Stimulated activated CD4-positive, alpha-beta T cell treated with anti-CD3 and anti-CD28 coated beads, Interleukin-15, amount 100 ng/mL, for 48 hours (primary cell): ENCODE measurements around the gene FAM181B.
A peak's percentile ranks its signal among the peaks of the same experiment; 100 is the strongest.

Experiments used
- DNase-seq, 2 donors: peaks; one replicate each; pipeline ENCODE4 v3.0.0-alpha.2; 2020; ENCODE audit warnings: low read depth in 2 of 2

FAM181B gene, protein sequence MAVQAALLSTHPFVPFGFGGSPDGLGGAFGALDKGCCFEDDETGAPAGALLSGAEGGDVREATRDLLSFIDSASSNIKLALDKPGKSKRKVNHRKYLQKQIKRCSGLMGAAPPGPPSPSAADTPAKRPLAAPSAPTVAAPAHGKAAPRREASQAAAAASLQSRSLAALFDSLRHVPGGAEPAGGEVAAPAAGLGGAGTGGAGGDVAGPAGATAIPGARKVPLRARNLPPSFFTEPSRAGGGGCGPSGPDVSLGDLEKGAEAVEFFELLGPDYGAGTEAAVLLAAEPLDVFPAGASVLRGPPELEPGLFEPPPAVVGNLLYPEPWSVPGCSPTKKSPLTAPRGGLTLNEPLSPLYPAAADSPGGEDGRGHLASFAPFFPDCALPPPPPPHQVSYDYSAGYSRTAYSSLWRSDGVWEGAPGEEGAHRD

DNA sequence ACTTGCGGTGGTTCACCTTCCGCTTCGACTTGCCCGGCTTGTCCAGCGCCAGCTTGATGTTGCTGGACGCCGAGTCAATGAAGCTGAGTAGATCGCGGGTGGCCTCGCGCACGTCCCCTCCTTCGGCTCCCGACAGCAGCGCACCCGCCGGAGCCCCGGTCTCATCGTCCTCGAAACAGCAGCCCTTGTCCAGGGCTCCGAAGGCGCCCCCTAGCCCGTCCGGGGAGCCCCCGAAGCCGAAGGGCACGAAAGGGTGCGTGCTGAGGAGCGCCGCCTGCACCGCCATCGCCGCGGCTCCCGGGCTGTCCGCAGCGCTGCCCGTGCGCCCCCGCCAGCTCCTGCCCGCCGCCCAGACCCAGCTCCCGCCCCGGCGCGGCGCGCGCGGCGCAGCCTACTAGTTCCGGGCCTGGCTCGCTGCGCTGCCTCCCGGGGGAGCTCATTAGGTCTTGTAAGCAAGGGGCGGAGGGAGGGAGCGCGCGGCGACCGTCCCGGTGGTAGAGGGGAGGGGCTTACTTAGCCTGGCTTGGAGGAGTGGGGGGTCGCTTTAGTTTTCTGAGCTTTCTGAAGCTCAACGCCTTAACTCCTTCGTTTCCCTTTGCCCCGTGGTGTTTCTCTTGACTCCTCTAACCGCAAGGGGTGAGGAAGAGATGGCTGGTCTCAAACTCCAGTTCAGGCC is at the start of gene FAM181B:
TSS of gene FAM181B (minus strand) at position 421 of the 676 bp plus-strand sequence. CDS start at position 286, 135 bp downstream.
- no peak for DNase-seq

DNA sequence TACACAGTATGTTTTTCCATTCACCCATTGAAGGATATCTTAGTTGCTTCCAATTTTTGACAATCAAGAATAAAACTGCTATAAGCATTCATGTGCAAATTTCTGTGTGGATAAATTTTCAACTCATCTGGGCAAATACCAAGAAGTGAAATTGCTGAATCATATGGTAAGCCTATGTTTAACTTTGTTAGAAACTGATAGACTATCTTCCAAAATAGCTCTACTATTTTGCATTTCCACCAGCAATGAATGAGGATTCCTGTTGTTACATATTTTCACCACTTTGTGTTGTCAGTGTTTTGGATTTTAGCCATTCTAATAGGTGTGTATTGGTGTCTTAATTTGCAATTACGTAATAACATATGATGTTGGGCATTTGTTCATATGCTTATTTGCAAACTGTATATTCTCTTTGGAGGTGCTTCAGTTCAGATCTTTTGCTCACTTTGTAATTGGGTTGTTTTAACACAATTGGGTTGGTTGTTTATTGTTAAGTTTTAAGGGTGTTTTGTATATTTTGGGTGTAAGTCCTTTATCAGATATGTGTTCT is 49.2 kb upstream of the FAM181B start:
- no peak for DNase-seq

DNA sequence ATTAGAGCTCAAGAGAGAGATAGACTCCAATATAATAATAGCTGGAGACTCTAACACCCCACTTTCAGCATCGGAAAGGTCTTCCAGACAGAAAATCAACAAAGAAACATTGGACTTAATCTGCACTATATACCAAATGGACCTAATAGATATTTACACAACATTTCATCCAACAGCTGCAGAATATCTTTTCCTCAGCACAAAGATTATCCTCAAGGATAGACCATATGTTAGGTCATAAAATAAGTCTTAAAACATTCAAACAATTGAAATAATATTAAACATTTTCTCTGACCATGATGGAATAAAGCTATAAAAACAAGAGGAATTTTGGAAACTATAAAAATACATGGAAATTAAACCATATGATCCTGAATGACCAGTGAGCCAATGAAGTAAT is 45.1 kb upstream of the FAM181B start:
- DNase-seq: no peak

DNA sequence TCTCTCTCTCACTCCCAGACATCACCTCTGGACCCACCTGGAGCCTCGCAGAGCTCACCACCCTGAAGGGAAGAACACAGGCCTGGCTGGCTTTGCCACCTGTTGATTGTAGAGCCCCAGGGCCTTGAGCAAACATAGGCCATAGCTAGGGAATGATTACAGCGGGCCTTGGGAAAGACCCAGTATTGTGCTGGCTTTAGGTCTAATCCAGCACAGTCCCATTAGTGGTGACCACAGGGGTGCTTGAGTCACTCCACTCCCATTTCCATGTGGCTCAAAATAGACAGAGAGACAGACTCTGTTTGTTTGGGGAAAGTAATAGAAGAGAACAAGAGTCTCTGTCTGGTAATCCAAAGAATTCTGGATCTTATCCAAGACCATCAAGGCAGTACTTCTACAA is 42.7 kb upstream of the FAM181B start:
- DNase-seq: no peak

DNA sequence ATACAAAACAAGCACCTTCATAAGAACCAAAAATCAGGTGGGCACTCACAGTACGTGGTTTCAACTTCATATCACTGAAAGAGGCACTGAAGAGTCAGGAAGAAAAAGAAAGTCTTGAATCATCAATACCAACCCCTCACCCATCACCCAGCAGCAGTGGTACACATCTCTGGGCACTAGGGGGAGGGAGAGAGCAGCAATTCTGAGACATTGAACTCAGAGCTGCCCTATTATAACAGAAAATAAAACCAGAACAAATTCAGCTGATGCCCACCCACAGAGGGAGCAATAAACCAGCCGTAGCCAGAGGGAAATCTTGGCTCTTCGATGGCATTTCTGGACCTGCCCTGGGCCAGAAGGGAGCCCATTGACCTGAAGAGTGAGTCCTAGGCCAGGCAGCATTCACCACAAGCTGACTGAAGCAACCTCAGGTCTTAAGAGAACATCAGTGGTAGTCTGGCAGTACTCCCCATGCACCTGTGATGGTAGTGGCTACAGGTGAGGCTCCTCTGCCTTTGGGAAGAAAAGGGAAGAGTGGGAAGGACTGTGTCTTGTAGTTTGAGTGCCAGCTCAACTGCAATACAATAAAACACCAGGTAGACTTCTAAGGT is 42.2 kb upstream of the FAM181B start:
- DNase-seq: peak; percentile 12 to 14

DNA sequence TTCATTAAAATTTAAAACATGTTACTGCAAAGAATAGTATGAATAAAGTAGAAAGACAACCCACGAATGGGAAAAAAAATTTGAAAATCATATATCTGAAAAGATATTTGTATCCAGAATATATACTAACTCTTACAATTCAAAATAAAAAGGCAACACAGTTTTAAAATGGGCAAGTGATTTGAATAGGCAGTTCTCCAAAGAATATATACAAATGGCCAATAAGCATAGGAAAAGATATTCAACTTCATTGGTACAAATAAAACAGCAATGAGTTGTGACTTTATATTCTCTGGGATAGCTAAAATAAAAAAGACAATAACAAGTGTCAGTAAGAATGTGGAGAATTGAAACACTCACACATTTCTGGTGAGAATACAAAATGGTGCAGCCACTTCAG is 41.6 kb upstream of the FAM181B start:
- DNase-seq: no peak

DNA sequence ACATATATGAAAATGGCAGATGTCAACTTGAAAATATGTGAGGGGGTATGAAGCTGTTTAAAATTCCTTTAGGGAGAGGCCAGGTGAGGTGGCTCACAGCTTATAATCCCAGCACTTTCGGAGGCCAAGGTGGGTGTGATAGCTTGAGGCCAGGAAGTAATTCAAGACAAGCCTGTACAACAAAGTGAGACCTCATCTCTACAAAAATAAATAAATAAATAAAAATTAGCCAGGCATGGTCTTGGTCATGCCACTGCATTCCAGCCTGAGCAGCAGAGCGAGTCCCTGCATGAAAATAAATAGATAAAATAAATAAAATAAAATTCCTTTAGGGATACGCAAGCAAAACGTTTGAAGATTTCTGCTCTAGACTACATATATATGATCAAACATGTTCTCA is 38.1 kb upstream of the FAM181B start:
- no peak for DNase-seq

DNA sequence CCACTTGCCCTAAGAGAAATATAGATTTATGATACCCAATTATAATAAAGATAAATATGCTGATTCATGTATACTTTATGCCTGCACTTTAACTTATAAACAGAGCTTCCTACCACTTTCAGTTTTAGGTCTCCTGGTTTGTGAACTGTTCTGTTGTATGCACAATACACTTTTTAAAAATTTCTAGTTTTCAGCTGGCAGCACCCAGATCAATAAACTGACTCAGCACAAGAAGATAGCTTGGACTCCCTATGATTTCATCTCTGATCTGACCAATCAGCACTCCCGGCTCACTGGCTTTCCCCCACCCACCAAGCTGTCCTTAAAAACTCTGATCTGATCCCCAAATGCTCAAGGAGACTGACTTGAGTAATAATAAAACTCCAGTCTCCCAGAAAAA is 33.5 kb upstream of the FAM181B start:
- no peak for DNase-seq

DNA sequence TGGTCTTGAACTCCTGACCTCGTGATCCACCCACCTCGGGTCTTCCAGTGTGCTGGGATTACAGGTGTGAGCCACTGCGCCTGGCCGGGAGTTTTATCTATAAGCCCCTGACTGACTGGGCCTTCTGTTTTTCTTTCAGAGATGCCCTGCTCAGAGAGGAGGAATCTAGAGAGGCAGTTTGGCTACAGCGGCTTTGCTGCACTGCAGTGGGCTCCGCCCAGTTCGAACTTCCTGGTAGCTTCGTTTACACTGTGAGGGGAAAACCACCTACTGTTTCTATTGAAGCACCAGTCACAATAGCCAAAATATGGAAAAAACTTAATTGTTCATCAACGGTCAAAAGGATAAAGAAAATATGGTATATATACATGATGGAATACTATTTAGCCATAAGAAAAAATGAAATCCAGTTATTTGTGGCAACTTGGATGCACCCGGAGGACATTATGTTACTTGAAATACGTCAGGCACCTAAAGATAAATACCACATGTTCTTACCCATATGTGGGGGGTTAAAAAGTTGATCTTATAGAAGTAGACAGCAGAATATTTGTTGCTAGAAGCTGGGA is 31.9 kb upstream of the FAM181B start:
- DNase-seq: no peak

DNA sequence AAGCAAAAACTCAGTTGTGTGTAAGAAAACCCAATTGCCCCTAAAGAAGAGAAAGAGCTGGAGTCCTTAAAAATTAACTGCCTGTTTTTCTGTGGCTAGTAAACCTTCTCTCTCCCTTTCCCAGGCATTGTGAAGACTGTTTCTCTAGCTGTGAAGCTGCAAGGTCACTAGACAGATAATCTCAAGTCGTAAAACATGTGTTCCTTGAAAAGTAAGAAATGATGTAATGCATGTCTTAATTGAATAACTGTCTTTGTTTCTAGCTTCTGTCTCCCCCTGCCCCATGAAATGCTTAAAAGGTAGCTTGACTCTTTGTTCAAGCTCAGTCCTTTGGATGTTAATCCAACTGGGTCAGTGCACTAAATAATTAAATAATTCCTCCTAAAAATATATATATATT is 29.5 kb upstream of the FAM181B start:
- DNase-seq: no peak

DNA sequence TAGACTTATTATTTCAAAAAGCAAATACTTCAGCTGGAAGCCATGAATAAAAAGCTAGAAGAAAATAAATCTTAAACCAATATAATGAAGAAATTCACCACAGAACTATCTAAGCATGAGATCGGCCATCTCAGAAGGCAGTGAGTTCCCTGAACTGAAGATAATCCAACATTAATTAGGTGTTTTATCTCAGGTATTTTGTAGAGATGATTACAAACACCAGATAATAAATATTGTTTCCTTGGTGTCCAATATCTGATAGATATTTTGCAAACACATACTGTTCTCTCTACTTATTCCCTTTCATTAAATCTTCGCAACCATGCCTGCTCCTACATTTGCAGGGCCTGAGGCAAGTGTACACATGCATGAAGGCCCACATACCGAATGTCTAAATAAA is 26.0 kb upstream of the FAM181B start:
- no peak for DNase-seq

DNA sequence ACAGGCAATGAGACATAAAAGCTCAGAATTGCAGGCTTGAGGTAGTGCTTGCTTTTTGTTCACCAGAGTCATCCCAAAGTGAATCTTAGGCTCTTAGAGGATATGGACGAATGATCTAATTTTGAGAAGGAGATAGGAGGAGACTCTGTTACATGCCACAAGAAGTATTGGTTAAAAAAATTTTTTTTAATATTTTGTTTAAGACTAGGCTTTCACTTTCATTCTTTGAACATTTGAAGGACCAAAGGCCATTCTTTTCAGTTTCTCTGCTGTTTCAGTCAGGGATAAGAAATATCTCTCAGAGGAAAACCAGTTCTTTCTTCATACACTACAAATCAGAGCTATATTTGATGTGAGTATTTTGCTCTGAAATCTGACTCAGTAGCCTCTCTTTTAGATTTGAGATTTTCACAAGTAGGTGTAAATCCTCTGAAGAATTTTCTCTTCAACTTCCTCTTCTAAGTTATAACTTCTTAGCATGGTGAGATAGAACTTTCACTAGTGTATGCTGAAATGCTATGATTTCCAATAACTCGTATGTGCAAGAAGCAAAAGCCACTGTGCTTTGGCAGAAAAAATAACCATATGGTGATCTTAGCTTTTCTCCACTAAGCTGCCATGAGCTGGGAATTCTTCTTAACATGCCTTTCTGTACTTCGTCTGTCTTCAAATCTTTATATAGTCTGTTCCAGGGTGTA is 24.1 kb upstream of the FAM181B start:
- DNase-seq: no peak

DNA sequence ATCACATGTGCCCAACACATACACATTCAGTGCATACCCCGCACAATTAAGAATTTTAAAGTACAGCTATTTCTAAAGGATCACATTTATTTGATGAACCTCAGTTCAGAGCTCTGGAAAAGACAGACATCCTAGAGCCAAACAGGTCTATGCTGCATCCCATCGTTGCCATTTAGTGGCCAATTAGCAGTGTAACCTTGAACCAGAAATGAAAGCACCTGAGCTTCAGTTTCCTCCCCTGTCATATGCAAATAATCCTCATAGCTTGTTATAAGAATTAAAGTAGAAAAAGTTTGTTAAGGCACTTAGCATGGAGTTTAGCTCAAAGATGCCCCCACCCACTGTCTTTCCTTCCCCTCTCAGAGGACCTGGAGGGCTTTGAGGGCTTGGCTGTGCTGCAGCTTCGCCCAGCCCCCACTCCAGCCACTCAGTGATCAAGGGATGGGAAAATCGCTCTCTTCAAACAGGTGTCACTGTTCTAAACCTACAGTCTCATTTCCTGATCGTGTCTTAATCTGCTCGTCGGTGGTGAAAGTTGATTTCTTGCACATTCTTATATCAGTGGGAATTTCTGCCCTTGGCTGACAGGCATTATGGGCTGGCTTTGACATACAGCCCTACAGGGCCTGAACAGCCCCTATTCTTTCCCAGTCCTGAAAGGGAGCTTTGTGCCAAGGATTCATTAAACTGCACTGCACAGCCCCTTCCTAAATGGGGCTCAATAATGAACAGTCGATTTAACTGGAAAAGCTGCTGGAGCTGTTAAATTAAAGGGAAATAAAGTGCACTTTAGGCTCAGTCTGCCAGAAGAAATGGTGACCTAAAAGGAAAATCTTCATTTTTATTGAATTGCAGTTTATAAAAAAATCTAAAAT is 23.3 kb upstream of the FAM181B start:
- DNase-seq: no peak

DNA sequence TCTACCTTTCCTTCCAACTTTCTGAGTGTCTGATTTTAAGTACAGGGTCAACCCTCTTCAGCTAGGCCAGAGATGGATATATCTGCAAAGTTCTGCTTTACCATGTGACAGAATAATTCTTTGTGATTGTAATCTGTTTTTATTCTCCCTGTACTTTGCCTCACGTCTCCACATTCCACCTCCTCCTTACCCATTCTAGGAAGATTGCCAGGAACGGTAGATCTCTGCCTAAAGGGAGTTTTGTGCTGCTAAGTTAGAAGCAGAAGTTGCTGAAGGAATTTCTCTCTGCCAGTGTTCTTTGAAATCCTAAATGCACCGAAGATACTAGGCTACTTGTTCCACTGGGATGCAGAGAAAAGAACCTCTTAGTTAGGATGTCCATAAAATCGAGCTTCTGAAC is 20.7 kb upstream of the FAM181B start:
- no peak for DNase-seq

DNA sequence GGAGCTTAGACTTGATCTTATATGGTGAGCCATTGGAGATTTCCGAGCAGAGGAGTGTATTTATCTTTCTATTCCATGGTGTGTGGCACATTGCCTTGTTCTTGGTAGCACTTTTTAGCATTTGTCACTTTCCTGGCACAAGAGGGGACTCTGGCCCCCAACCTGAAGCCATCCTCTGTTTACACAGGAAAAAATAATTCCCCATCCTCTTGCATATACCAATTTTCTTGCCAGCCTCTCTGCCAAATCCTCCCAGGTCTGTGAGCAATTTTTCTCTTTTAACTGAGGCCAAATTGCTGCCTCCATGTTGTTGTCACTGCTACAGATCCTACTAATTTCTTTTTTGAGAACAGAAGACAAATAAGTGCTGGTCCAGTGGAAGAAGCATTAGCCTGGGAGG is 20.3 kb upstream of the FAM181B start:
- DNase-seq: no peak

DNA sequence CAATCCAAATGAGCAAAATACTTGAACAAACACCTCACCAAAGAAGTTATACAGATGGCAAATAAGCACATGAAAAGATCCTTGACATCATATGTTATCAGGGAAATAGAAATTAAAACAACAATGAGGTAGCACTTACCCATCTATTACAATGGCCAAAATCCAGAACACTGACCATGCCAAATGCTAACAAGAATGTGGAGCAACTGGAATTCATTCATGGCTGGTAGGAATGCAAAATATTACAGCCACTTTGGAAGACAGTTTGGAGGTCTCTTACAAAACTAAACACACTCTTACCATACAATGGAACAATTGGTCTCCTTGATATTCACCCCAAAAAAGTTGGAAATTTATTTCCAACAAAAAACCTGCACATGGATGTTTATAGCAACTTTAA is 19.1 kb upstream of the FAM181B start:
- DNase-seq: no peak

DNA sequence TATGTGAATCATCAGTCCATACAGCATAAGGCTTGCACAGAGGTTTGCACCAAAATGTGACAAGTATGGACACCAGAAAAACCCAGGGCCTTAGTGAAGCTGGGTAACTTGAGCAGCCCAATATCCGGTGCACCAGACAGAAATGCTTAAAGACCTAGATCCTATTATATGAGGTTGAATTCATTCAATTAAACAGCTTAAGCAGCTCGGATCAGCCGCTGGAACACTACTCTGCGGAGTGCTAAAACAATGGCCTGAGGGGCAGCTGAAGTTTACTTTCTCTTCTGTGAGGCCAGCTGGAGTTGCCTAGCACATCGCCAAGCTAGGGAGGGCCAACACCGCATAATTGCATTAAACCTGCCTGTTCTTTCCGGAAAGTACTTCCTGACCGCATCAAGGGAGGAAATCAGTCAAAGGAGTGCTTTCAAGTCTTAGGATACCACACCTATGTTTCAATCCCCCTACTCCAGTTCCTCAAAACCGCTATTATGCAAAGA is 17.0 kb upstream of the FAM181B start:
- no peak for DNase-seq

DNA sequence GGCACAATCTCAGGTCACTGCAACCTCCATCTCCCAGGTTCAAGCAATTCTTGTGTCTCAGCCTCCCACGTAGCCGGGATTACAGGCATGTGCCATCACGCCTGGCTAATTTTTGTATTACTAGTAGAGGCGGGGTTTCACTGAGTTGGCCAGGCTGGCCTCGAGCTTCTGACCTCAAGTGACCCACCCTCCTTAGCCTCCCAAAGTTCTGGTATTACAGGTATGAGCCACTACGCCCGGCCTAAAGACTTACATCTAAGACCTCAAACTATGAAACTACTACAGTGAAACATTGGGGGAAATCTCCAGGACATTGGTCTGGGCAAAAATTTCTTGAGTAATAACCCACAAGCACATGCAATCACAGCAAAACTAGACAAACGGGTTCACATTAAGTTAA is 13.8 kb upstream of the FAM181B start:
- DNase-seq: no peak

DNA sequence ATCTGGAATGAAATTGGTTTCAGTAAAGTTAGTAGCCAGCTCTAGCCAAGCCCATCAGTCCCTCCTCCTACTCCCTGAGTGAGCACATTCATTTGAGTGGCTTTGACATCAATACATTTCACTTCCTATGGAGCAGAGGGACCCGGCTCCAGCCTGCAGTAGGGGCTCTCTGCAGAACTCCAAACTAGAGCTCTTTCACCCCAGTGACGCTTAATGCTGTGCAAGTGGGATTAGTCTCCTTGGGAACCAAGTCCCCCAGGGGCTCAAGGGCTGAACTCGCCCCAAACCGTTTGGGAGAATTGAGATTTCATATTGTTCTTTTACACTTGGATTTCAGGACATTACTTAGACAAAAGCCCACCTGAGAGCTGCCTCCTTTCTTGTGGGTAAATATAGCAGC is 4.4 kb upstream of the FAM181B start:
- no peak for DNase-seq

DNA sequence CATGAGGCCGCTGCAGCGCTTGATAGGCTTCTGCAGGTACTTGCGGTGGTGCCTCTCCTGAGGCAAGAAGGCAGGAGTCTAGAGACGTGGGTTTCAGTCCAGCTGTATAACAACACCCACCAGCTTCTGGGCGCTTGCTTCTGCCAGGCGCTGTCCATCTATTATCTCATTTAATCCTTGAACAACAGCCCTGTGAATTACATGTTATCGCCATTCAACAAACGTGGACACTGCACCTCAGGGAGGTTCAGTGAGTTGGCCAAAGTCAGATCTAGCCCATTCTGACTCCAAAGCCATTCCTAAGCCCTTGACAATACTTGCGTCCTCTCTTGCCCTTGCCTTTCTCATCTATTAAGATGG is 436 bp upstream of the FAM181B start:
- DNase-seq: no peak
